HG03139 (cell line): ENCODE data around the gene ITGA5.
"Not testable (repeated sequence)": the region's sequence is repeated elsewhere in the genome, so short reads cannot be mapped to it uniquely, and the experiment has no call there.

Experiments used
- ATAC-seq: cut with Tn5 transposase; IDR thresholded peaks from one replicate; pipeline ENCODE4 v1.9.1; 2021; ENCODE audit not compliant: unreplicated experiment

ITGA5 gene

DNA sequence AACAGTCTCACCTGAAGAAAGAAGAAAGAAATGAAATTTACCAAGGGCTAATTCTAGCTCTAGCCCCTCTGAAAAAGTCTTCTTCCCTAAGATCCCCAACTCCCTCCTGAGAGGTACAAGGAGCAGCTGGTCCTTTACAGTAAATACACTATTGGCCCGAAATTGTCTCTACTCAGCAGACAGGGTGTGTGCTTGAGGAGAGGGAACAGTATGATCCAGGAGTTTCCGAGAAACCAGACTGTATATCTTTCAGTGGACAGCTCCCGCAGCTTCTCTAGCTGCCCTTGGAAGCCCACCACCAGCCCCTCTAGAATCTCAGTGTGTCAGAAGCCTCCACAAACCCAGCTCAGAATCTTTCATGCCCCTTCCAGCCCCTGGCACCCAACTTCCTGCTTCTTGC, 62.8 kb downstream of the ITGA5 start:
- no peak for ATAC-seq

DNA sequence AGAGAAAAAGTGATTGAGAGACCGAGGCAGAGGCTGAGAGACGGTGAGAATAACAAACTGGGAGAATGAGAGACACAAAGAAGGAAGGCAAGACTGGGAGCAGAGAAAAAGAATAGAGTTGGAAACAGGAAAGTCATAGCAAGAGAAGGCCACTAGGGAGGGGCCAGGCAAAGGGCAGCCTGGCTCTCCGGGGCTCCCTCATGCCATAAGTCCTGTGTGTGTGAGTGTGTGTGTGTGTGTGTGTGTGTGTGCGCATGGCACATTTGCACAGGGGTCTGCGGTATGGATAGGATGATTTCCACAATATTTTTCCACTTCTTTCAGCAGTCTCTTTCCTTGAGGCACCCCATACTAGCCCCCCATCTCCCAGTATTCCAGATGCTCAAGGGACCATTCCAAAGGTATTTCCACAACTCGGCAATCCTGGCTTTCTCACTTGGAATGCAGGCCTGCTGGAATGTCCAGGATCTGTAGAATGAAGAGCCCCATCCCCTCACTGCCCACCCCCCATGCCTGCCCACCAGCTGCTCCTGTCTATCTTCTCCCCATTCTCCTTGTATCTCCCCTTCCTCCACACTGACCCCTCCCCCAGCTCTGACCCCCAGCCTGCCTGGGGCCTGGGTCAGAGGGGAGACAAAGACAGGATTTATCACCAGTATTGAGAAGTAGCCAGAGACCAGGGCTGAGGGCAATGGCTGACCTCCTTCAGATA, 63.8 kb downstream of the ITGA5 start:
- no peak for ATAC-seq

DNA sequence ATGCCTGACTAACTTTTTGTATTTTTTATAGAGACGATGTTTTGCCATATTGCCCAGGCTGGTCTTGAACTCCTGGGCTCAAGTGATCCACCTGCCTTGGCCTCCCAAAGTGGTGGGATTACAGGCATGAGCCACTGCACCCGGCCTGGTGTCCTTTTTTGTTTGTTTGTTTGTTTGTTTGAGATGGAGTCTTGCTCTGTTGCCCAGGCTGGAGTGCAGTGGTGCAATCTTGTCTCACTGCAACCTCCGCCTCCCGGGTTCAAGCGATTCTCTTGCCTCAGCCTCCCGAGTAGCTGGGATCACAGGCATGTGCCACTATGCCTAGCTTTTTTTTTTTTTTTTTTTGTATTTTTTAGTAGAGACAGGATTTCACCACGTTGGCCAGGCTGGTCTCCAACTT, 64.8 kb downstream of the ITGA5 start:
- ATAC-seq = not testable (repeated sequence)

DNA sequence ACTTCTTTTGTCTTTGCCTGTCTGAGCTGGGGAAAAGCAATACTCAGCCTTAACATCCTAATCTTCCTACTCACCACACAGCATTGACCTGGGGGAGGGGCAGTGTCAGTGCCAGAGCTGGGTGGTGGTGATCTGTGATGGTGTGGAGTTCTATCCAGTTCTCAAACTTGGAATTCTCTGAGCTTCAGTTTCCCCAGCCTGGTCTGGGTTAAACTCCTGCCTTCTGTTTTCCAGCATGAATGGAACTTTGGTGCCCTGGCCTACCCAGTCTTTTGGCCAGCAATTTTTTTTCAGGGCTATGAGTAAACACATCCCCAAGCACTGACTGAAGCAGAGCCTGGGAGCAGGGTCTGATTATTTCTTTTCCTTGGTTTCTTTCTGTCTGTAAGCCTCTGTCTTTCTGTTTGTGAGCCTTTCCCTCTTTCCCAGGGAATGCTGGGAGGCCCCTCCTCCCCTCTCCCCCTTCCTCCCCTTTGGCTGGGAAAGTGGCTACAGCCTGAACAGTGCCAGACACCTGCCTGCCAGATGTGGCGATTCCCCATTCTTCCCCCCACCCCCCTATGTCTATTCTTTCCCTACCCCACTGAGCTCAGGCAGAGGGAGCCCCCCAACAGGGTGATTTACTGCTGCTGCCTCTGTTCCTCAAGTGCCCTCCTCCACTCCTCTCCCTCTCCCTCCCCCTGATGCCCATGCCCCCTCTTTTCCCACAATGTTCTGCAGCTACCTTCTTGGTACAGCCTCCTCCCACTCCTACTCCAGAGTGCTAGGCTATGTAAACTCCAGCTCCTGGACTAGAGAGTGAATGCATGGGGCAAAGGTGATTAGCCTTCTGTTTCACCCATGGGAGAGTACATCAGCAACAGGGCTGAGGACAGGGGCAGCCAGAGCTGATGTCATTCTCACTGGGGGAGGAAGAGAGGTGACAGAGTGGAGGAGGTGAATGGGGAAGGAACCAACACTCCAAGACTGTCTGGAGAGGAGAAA, 65.9 kb downstream of the ITGA5 start:
- no peak for ATAC-seq

DNA sequence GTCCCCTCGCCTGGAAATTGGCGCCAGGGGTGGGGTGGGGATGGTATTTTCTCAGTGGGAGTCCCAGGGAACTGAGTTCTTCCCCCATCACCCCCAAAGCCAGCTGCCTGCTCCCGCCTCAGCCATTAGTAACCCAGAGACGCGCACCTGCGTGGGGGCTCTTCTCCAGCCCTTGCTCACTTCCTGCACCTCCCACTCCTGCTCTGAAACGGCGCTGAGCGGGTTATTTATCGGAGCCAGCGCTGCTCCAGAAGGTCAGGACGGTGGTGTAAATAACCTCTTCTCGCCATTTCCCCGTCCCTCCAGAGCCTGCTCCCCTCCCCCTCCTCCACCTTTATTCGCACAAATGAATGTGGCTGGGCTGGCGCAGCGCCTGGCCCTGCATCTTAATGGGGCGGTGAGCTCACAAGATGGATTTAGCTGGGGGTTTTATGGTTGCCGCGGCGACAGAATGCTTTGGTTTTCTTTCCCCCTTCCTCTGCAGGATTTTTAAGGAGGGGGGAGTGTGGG, 67.0 kb downstream of the ITGA5 start:
- no peak for ATAC-seq

DNA sequence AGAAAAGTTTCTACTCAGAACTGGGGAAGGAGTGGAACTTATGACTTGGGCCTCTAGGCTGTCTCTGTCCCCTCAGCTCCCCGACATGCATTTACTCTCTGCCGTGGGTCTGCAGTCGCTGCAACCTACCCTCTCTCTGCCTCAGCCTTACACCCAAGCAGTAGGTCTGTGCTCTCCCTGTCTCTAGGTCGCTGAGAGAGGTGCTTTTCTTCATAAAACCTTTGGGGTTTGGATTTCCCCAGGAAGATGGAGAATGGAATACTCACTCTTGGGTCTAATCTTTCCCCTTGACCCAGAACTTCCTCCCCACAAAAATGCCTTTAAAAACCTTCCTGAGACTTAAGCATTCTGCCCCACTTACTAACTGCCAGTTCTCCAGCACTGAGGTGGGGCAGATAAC, 67.7 kb downstream of the ITGA5 start:
- no peak for ATAC-seq

DNA sequence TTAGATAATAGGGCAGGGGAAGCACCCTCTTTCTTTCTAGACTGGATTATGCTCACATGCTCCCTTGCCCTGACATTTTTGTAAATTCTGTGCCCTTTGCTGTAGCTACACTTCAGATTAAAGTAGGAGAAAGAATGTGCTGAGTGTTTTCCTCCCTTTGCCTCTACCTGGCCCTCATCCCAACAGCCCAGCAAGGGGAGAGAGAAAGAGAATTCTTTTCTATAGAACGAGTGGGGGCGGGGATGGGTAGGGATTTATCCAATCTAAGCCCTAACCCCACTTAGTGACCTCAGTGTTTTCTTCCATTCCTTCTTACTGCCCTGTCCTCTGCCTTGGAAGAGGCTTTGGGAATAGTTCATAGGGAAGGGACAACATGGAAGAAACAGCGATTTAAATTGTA, 68.3 kb downstream of the ITGA5 start:
- ATAC-seq = no peak

DNA sequence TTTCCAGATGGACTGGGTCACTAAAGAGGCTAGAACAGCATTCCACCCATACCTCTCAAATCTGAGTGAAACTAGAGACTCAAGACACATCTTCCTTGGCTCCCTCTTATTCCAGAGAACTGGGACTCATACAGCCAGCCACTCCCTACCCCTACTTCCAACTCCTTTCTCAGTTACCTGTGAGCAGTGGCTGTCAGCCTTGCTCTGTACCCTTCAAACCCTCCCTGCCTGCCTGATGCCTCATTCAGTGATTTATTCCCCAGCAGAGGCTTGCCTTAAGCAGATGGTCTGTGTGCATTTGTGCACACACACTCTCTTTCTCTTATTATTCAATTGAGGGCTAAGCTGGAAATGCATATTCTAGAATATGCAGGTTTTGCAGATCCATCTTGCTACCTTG, 69.4 kb downstream of the ITGA5 start:
- ATAC-seq = no peak

DNA sequence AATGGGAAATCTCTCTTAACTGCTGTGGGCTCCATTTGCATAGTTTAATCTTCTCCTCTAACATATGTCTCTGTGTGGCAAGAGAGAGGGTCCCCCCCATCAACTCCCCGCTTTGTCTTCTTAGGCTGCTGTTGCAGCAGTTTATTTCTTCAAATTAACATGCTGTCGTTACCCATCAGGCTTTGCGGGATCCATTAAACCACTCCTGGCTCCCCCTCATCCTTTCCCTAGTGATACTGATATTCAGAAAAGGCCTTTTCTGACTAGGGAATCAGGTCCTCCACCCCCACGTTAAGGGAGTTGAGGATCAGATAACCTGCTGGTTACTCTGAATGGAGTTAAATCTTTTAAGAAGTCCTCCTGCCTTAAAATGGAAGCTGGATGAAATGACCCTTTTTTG, 70.0 kb downstream of the ITGA5 start:
- no peak for ATAC-seq
